K562 (cell line): Measurements from ENCODE around the gene TIFAB. TPM values are rescaled to one million over a fixed set of nuclear protein-coding genes. Genes with fewer than 3 reads are reported as not detected.

ENCODE experiments used
- BRF2 ChIP-seq: IDR thresholded peaks from 3 replicates; pipeline ENCODE4 v1.6.1; 2011; ENCODE audit warnings: borderline replicate concordance, mild to moderate bottlenecking; ENCODE audit not compliant: insufficient read length, insufficient read depth
- CXXC5 ChIP-seq: fragments of 250-450 bp; sonication (Bioruptor Pico); IDR thresholded peaks from 2 replicates; pipeline ENCODE4 v1.8.0; 2022; ENCODE audit warnings: inconsistent platforms, mild to moderate bottlenecking, moderate library complexity
- GABPB1 ChIP-seq: sonication (generic); formaldehyde crosslinking; IDR thresholded peaks from 2 replicates; pipeline ENCODE4 v1.8.0; 2022; ENCODE audit warnings: mild to moderate bottlenecking, missing genetic modification reagents
- KDM1A ChIP-seq, 2 experiments: fragments of 450-650 bp; IDR thresholded peaks; 2 replicates each; pipeline ENCODE4 v1.6.1; 2016; ENCODE audit warnings: mild to moderate bottlenecking in 2 of 2
- ZNF707 ChIP-seq: fragments of 250-450 bp; sonication (Bioruptor Pico); conservative IDR thresholded peaks from 2 replicates; pipeline ENCODE4 v1.8.0; 2022; ENCODE audit warnings: inconsistent platforms, mild to moderate bottlenecking, moderate library complexity
- ZNF740 ChIP-seq, 3 experiments: fragments of 200-800 bp in 1 of 3; sonication (Bioruptor generic) in 1 of 3; sonication (generic) in 1 of 3; formaldehyde crosslinking in 1 of 3; IDR thresholded peaks; 2 replicates each; pipeline versions ENCODE4 v1.6.1 to v1.8.0; 2016 to 2022; ENCODE audit warnings: mild to moderate bottlenecking in 2 of 3, missing compliant biosample characterization in 2 of 3, missing genetic modification characterization in 2 of 3, missing genetic modification reagents in 1 of 3
- polyA plus RNA-seq, 8 experiments: library from polyadenylated mRNA; depleted of rRNA in 4 of 8; stranded (reverse) in 5 of 8; unstranded in 3 of 8; fragments of >200 nt; fragmentation: Nextera tagmentation in 2 of 8; fragmentation: Illumina TruSeq in 1 of 8; extraction: Ambion mirVana in 2 of 8; extraction: Trizol in 1 of 8; gene quantifications; 2 replicates each; pipeline versions ENCODE4 v1.2.1 to v1.2.3, GENCODE V29; 2011 to 2014; ENCODE audit warnings: inconsistent platforms in 1 of 8, missing spikeins in 1 of 8
- total RNA-seq, 7 experiments: library from RNA; depleted of rRNA in 6 of 7; stranded (reverse); fragments of >200 nt in 6 of 7; fragmentation: Illumina TruSeq in 2 of 7; extraction: Trizol in 2 of 7; gene quantifications; 2 replicates each; pipeline versions ENCODE4 v1.2.1 to v1.2.3, GENCODE V29; 2011 to 2021; ENCODE audit warnings: low replicate concordance in 1 of 7
- TF ChIP-seq, protein P1 (sequence below): fragments of 450-650 bp; IDR thresholded peaks from 2 replicates; pipeline ENCODE4 v1.6.1; 2016; ENCODE audit warnings: mild to moderate bottlenecking, moderate library complexity
- TF ChIP-seq, protein P2 (sequence below): fragments of 250-450 bp; sonication (Bioruptor Pico); IDR thresholded peaks from 2 replicates; pipeline ENCODE4 v1.5.0; 2021; ENCODE audit warnings: mild to moderate bottlenecking, moderate library complexity

Gene TIFAB
- total and polyA plus RNA-seq, 9 of the 15 experiments (the other 6 are each of a cell fraction or from before 2014, with no cell fraction given), result not detected

GRCh38 chr5:135491552-135492318, 39.6 kb upstream of the TIFAB start (continued):
- TF ChIP-seq ZNF707 (CRISPR knock-in tag), result no peak
- TF ChIP-seq ZNF740 (CRISPR knock-in tag; IDR thresholded peaks at IDR 0.05), result no peak
- no peak for TF ChIP-seq ZNF740 (tag; IDR thresholded peaks at IDR 0.05)
- TF ChIP-seq, protein P1, sequence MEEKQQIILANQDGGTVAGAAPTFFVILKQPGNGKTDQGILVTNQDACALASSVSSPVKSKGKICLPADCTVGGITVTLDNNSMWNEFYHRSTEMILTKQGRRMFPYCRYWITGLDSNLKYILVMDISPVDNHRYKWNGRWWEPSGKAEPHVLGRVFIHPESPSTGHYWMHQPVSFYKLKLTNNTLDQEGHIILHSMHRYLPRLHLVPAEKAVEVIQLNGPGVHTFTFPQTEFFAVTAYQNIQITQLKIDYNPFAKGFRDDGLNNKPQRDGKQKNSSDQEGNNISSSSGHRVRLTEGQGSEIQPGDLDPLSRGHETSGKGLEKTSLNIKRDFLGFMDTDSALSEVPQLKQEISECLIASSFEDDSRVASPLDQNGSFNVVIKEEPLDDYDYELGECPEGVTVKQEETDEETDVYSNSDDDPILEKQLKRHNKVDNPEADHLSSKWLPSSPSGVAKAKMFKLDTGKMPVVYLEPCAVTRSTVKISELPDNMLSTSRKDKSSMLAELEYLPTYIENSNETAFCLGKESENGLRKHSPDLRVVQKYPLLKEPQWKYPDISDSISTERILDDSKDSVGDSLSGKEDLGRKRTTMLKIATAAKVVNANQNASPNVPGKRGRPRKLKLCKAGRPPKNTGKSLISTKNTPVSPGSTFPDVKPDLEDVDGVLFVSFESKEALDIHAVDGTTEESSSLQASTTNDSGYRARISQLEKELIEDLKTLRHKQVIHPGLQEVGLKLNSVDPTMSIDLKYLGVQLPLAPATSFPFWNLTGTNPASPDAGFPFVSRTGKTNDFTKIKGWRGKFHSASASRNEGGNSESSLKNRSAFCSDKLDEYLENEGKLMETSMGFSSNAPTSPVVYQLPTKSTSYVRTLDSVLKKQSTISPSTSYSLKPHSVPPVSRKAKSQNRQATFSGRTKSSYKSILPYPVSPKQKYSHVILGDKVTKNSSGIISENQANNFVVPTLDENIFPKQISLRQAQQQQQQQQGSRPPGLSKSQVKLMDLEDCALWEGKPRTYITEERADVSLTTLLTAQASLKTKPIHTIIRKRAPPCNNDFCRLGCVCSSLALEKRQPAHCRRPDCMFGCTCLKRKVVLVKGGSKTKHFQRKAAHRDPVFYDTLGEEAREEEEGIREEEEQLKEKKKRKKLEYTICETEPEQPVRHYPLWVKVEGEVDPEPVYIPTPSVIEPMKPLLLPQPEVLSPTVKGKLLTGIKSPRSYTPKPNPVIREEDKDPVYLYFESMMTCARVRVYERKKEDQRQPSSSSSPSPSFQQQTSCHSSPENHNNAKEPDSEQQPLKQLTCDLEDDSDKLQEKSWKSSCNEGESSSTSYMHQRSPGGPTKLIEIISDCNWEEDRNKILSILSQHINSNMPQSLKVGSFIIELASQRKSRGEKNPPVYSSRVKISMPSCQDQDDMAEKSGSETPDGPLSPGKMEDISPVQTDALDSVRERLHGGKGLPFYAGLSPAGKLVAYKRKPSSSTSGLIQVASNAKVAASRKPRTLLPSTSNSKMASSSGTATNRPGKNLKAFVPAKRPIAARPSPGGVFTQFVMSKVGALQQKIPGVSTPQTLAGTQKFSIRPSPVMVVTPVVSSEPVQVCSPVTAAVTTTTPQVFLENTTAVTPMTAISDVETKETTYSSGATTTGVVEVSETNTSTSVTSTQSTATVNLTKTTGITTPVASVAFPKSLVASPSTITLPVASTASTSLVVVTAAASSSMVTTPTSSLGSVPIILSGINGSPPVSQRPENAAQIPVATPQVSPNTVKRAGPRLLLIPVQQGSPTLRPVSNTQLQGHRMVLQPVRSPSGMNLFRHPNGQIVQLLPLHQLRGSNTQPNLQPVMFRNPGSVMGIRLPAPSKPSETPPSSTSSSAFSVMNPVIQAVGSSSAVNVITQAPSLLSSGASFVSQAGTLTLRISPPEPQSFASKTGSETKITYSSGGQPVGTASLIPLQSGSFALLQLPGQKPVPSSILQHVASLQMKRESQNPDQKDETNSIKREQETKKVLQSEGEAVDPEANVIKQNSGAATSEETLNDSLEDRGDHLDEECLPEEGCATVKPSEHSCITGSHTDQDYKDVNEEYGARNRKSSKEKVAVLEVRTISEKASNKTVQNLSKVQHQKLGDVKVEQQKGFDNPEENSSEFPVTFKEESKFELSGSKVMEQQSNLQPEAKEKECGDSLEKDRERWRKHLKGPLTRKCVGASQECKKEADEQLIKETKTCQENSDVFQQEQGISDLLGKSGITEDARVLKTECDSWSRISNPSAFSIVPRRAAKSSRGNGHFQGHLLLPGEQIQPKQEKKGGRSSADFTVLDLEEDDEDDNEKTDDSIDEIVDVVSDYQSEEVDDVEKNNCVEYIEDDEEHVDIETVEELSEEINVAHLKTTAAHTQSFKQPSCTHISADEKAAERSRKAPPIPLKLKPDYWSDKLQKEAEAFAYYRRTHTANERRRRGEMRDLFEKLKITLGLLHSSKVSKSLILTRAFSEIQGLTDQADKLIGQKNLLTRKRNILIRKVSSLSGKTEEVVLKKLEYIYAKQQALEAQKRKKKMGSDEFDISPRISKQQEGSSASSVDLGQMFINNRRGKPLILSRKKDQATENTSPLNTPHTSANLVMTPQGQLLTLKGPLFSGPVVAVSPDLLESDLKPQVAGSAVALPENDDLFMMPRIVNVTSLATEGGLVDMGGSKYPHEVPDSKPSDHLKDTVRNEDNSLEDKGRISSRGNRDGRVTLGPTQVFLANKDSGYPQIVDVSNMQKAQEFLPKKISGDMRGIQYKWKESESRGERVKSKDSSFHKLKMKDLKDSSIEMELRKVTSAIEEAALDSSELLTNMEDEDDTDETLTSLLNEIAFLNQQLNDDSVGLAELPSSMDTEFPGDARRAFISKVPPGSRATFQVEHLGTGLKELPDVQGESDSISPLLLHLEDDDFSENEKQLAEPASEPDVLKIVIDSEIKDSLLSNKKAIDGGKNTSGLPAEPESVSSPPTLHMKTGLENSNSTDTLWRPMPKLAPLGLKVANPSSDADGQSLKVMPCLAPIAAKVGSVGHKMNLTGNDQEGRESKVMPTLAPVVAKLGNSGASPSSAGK, result no peak
- 0 out of 4 replicates have a peak, but pooled peaks of 1 of the 2 experiments have one; percentile 20 for TF ChIP-seq KDM1A (IDR thresholded peaks at IDR 0.05)
- peak; percentile 71 for TF ChIP-seq CXXC5
- TF ChIP-seq, protein P2, sequence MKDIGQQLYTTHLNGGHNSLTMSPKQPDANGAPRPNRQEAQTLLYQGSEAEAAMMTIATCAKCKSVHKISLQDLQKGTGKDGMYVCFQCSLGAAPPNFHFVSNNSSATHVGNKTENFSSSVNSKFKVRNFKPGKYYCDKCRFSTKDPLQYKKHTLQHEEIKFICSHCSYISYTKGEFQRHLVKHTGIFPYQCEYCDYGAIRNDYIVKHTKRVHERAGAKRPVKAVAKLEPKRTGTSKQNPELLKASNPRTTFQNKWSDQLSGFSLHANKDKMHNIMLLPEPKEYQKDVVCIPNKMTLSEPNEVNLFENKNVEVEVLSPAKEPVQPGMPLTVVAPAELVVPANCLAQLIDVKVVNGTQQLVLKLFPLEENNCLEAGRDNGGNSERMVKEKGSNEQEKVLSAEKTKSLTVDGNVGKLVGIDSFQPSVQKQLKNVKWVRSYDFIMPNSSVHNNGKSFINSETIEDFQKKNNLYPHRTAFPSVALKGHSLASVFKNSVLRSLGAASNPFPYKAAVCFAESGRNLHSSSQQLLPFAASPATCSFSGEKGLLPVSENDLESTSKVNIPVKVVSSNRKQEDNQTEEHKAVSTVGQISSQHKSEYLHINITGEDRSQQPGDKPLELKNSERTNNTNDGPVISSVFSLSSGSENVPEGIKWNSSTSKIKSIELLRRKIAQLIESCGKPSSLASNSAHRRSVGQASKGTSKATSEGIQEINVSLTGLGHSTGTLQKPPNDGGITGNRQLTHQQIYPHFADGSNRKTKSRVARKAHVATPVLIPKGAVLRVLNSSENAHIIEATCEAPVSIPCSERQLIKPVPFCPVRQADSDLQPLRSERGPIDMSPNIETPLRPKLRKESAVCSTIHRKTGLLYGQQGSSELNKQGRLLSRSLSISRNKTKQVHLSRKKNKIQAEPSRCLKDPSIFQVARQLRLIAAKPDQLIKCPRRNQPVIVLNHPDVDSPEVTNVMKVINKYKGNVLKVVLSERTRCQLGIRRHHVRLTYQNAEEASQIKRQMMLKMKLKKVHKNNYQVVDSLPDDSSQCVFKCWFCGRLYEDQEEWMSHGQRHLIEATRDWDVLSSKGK, result no peak
- TF ChIP-seq BRF2, result no peak
- no peak for TF ChIP-seq GABPB1 (CRISPR knock-in tag)
